GM18951 (cell line): ENCODE results near the gene ADAMTSL4.
"Not testable (repeated sequence)": the region's sequence is repeated elsewhere in the genome, so short reads cannot be mapped to it uniquely, and the experiment has no call there.

Experiments used
- POLR2A ChIP-seq: IDR thresholded peaks from 4 replicates; pipeline ENCODE4 v1.6.1; 2011; ENCODE audit warnings: mild to moderate bottlenecking; ENCODE audit not compliant: insufficient read length, insufficient read depth; ENCODE audit errors: extremely low read depth
- in situ Hi-C: fragments of 300-500 bp; cut with MboI; formaldehyde crosslinking; loops from one replicate; pipeline ENCODE4 v1.12.0; 2022; ENCODE audit warnings: low sequenced_read_pairs, mixed read lengths, inconsistent platforms; ENCODE audit not compliant: unreplicated experiment

The ADAMTSL4 gene

GRCh38 chr1:150582371-150582770 is 33.2 kb downstream of the ADAMTSL4 start:
- TF ChIP-seq POLR2A: no peak

GRCh38 chr1:150596095-150596892 is 47.1 kb downstream of the ADAMTSL4 start:
- TF ChIP-seq POLR2A: no peak

More at GRCh38 chr1:150582371-150582770, 33.2 kb downstream of the ADAMTSL4 start:
- in situ Hi-C loops: no loop called here

GRCh38 chr1:150596976-150597375 is 47.8 kb downstream of the ADAMTSL4 start:
- TF ChIP-seq POLR2A: no peak
- in situ Hi-C loops: no loop called here

More at GRCh38 chr1:150596095-150596892, 47.1 kb downstream of the ADAMTSL4 start:
- in situ Hi-C loops: no loop called here

GRCh38 chr1:150598346-150598745 is 49.1 kb downstream of the ADAMTSL4 start:
- in situ Hi-C loops: not testable (repeated sequence)

GRCh38 chr1:150601540-150601939 is 52.3 kb downstream of the ADAMTSL4 start:
- no peak for TF ChIP-seq POLR2A
- in situ Hi-C loops: no loop called here

- in situ Hi-C loops: not testable (repeated sequence)
Observed at GRCh38 chr1:150602372-150602771, 53.2 kb downstream of the ADAMTSL4 start.

GRCh38 chr1:150603711-150604110 is 54.5 kb downstream of the ADAMTSL4 start:
- no peak for TF ChIP-seq POLR2A
- in situ Hi-C loops: no loop called here

GRCh38 chr1:150604226-150604588 is 55.0 kb downstream of the ADAMTSL4 start:
- in situ Hi-C loops: no loop called here
- no peak for TF ChIP-seq POLR2A

- in situ Hi-C loops: not testable (repeated sequence)
Observed at GRCh38 chr1:150605451-150605731, 56.2 kb downstream of the ADAMTSL4 start.

- no peak for TF ChIP-seq POLR2A
- in situ Hi-C loops: no loop called here
Observed at GRCh38 chr1:150606463-150607142, 57.4 kb downstream of the ADAMTSL4 start.

- TF ChIP-seq POLR2A: no peak
- in situ Hi-C loops: loop anchor here (5.0 kb wide), 1 partner anchor 42 kb away; no protein-coding TSS in a partner anchor
Observed at GRCh38 chr1:150609732-150610131, 60.5 kb downstream of the ADAMTSL4 start.
